GM18858 (cell line): ENCODE results near the gene FGF1.

Experiments used
- ATAC-seq: cut with Tn5 transposase; IDR thresholded peaks from one replicate; pipeline ENCODE4 v1.9.1; 2021; ENCODE audit not compliant: unreplicated experiment

Gene FGF1

GRCh38 chr5:142586552-142586951, 99.3 kb downstream of the FGF1 start:
- ATAC-seq, result no peak

DNA sequence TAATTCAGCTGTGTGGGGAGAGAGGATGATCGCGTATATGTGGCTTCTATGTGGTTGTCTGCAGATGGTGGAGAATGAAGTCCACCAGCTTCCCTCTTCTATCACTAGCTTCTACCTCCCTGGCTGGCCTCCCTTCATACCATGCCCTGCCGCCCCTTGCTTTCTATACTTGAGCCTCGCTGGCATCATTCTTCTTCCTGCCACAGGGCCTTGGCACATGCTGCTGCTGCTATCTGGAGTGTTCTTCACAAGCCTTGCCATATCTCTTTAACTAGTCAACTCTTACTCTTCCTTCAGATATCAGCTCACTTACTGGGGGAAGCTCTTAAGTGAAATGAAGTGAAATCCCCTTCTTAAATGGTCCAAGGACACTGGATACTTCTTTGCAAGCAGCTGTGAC, 100.4 kb downstream of the FGF1 start:
- ATAC-seq, result no peak

- ATAC-seq, result no peak
Observed at GRCh38 chr5:142584891-142585290, 101.0 kb downstream of the FGF1 start.

GRCh38 chr5:142578161-142578830, 107.6 kb downstream of the FGF1 start:
- no peak for ATAC-seq

- ATAC-seq, result no peak
Observed at GRCh38 chr5:142576804-142577203, 109.1 kb downstream of the FGF1 start.

DNA sequence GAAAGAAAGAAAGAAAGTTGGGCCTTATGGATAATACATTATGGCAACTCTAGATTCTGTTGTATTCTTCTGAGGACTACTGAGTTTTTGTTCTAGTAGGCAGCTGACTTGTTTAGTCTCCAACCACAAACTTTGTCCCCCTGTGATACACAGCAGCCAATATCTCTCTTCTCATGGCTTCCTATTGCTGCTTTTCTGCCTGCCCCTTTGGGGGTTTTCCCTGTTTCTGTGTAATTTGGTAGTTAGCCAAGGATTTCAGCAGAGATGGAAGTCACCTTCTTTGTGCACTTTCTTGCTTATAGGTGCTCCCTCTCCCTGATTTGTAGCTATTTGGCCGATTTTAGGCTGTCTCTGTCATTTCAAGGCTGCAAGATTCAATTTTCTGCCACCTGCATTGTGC, 109.6 kb downstream of the FGF1 start:
- ATAC-seq, result no peak

DNA sequence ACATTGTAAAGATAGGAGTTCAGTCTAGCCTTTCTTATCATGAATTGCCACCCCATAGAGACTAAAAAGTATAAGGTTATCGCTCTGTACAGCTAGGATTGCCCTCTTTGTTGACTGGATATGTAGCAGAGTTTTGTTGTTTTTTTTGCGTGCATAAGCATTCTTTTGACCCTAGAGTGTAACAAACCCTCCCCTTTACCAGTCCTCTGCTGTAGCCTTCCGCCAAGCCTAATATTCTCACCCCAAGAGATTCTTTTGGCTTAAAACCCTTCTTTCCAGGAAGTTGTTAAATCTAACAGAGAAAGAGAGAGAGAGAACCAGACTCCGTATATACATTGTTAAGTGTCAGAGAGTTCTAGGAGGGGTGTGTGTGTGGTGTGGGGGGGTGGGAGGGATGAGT, 113.9 kb downstream of the FGF1 start:
- no peak for ATAC-seq

DNA sequence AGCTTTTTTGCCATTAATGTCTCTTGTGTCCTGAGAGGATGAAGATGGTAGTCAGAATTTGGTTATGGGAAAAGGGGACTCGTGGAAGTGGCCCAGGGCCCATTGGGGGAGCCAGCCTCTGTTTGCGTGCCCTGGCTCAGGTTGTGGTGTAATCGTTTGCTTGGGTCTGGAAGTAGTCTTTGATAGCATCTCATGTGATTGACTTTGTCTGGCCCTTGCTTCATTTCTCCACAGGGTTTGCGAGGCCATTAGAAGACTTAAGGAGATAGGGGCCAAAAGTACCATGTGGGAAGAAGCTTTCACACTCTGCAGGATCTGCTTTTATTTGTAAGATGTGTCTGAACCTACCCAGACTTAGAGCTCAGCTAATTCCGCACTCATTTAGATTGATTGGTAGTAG, 114.5 kb downstream of the FGF1 start:
- ATAC-seq, result no peak

- ATAC-seq, result no peak
Observed at GRCh38 chr5:142569905-142570304, 116.0 kb downstream of the FGF1 start.

- ATAC-seq, result no peak
Observed at GRCh38 chr5:142568996-142569335, 116.9 kb downstream of the FGF1 start.

GRCh38 chr5:142568283-142568995, 117.5 kb downstream of the FGF1 start:
- ATAC-seq, result no peak

- no peak for ATAC-seq
Observed at GRCh38 chr5:142561486-142562097, 124.3 kb downstream of the FGF1 start.

DNA sequence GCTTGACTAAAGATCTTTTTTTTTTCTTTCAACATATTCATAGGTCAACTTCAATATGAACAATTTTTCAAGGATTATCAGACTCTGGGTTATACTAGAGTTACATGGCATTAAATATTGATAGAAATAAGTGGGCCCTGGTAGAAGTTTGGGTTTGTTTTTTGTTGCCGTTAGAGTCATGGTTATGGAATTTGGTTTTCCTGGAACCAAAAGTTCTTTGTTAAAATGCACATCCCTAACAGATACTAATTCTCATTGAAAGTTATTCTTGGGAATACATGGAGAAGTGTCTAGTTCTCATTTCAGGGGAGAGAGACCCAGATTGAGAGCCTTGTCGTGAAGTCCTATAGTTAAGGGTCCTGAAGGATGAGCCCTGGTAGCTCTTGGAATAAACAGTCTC, 124.9 kb downstream of the FGF1 start:
- ATAC-seq, result no peak

GRCh38 chr5:142552107-142552506, 133.8 kb downstream of the FGF1 start:
- ATAC-seq, result no peak

DNA sequence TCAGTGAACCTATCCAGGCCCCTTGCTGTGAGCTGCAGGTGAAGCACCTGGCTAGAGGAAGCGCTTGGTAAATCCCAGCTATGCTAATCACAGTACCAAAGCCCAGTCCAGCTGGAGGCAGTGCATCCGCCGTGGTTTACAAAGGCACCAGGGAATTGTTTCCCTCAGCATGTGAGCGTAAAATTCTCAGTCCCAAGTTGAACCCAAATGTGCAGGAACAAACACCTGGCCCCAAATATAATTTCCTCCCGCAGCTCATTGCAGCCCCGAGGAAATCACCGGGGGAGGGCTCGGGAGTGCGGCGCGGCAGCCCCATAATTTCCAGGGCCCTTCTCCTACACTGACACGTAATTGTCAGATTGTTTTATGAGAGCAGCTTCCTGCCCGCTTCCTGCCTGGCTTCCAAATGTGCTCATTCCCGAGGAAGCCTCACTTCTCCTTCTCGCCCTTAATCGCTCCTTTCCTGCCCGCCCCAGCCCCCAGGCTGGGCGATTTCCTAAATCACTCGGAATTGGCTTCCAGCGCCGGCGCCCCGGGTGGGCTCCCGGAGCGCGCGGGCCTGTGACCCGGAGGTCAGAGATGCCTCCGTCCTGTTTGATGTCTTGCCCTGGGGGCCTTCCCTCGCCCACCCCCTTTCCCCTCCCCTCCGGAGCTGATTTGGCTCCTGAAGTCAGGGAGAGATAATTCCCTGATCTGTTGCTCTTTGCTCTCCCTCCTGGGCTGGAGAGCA, 134.4 kb downstream of the FGF1 start:
- ATAC-seq, result no peak

- no peak for ATAC-seq
Observed at GRCh38 chr5:142550471-142550870, 135.4 kb downstream of the FGF1 start.

- no peak for ATAC-seq
Observed at GRCh38 chr5:142549834-142550233, 136.1 kb downstream of the FGF1 start.

DNA sequence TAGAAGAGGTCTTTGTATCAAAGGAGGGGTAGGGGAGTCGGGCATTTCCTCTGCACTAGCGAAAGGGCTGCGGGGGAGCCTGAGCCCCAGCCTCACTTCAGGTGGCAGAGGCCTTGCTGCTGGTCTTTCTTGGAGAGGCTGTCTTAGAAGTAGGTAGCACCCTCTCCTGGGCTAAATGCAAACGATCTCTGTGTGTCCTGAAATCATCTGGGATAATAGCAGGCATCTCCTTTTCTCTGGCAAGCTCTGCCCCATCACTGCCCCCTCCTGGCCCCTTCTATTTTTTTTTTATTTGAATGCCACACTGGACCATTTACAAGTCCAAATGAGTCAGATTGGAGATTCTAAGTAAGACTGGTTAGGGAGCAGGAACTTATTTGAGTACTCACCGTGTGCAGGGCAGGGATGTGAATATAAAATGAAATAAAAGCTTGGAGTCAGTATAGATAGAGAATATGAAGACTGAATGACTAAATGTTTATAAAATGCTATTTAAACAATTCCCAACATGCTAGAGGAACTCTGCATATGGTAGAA, 137.1 kb downstream of the FGF1 start:
- no peak for ATAC-seq

DNA sequence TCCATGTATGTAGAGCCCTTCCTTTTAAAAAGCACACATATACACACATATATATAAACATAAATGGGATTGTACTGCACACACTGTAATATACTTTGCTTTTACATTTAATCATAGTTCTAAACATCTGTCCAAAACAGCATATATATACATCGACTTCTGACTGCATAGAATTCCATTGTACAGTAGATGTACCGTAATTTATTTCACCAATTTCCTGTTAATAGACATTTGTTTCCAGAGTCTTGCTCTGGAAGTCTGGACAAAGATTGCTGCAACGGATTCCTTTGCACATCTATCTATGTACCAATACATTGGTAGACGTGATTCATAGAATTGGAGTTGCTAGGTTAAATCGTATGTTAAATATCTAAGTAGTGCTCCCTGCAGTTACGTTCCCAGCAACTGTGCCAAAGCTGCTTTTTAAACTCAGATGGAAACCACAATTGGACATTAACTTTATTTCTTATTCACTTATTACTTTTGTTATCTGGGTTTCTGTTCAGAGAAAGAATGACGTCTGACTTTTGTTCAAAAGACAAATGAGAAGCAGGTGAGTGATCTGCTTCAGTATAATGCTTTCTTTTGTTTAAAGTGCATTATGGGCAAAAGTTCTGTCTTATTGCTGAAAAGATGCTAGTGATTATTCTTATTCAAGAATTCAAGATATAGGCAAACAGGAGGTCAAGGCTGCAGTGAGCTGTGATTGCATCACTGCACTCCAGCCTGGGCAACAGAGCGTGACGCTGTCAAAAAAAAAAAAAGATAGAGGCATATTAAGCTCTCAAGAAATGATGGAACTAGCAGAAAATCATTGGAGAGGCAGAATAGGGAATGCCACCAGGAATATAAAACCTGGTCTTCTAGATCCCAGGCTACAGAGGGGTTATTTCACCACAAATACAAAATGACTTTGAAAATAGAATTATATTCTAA, 138.2 kb downstream of the FGF1 start:
- ATAC-seq, result no peak

GRCh38 chr5:142545650-142546322, 140.1 kb downstream of the FGF1 start:
- ATAC-seq, result no peak
